ENCODE measurements around the gene ALKBH5.
A peak's percentile ranks its signal among the peaks of the same experiment; 100 is the strongest.

The ALKBH5 gene

DNA sequence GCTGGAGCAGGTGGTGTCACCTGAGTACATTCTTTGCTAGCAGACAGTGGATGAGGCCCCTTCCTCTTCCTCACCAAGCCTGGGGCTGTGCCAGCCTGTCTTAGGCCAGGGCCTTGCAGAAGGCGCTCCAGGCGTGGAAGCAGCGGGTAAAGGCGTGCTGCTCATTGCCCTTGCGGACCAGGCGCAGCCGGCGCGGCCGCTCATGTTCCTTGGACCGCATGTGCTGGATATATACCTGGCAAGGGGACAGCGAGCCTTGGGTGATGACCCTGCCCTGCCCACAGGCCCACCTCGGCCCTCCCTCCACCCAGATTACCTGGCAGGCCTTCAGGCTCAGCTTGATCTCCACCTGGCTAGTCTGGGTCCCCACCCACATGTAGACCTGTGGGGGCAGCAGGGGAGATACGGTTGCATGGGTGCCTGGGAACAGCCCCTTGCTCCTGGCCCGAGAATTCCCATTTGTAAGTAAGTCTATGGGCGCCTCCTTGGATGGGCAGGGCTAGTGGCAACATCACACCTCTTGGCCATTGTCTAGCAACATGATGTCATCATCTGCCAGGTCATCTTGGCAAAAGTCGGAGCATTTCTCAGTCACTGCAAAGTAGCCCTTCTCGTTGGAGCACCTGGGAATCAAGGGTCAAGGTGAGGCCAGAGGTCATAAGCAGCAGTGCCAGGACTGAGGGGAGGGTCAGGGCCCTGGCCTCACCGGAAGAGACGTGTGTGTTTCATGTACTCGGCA lies 61.6 kb downstream of the ALKBH5 start:
- DNase-seq (ENCODE audit: low read depth in 2 of 2), result no peak

DNA sequence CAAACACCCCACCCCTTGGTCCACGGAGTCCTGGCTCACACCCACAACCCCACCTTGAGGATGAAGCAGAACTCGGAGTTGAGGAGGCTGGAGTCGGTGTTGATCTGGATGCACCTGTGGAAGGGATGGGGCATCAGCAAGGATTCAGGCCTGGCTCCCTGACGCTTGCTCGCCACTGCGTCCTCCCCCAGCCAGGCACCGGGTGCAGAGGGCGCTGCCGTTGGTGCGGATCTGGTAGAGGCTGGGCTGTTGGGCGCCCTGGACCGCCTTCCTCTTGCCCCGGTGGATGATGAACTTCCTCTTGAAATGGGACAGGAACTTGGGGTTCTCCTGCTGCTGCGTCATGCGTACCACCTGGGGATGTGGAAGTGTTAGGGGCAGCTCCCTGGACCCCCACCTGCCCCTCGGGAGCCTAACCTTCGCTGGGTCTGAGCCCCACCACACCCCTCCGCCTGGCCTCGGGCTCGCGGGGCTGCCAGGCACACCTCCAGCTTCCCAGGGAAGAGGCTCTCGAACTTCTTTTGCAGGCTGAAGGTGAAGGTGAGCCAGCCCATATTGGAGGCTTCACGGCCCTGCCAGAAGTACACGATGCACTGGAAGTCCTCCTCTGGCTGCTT lies 62.6 kb downstream of the ALKBH5 start:
- no peak for DNase-seq (ENCODE audit: low read depth in 2 of 2)

DNA sequence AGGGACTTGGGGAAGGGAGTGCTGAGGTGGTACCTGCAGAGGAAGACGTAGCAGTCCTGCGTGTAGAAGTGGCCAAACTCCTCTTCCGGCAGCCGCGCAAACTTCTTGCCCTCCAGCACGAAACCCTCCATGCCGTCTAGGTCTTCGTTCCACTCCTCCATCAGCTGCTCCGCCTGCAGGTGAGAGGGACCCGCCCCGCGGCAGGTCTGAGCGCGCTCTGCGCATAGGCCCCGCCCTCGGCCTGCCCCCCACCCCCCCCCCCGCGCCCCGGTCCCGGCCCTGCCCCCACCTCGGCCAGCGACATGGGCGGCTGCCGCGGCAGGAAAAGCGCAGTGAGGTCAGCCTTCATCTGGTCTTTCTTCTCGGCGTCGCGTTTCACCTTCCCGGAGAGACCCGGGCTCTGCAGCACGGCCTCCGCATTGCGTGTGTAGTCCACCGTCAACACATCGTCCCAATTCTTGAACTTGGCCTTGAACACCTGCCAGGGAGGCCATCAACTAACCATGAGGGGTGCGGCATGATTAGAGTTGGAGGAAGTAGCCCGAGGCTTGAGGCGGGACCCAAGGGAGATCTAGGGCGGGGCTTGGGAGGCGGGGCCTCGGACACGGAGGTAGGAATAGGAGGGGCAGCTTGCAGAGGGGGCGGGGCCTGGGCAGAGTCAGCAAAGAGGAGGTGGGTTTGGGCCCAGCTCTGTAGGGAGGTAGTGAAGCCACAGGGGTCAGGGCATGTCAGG lies 63.4 kb downstream of the ALKBH5 start:
- peak in 1 of 2 donors; percentile 46 for DNase-seq (ENCODE audit: low read depth in 2 of 2)

DNA sequence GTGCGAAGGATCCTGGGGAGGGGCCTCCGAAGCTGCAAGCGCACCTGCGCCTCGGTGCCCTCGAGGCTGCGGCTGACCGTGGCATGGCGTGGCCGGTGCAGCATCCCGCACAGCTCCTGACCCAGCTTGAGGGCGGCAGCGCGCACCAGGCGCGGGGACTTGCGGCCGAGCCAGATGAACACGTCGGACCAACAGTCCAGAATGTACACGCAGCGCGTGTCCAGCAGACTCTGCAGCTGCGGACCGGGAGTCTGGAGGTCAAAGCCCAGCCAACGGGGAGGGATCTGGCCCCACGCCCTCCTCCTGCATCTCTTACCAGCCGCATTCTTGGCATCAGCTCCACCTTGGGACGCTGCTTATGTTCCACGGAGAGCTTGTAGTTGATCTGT lies 64.0 kb downstream of the ALKBH5 start:
- DNase-seq (ENCODE audit: low read depth in 2 of 2), result no peak

DNA sequence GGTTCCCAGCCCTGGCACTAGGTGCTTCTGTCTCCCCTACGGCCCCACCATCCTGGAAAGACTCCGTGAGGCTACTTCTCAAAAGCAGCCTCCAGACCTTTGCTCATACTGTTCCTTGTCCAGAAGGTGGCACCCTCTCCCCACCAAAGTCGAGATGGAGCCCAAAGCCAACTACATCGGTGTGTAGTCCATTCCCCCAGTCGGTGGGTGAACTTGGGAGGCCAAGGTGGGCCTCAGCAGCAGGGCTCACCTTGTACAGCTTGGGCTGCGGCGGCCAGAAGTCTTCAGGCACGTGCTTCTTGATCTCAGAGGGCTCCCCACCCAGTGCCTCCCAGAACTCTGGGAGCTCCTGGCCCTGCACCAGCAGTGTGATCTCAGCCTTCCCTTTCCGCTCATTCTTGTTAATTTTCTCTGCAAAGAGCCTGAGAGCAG lies 64.7 kb downstream of the ALKBH5 start:
- DNase-seq (ENCODE audit: low read depth in 2 of 2), result peak; percentile 41 to 48

DNA sequence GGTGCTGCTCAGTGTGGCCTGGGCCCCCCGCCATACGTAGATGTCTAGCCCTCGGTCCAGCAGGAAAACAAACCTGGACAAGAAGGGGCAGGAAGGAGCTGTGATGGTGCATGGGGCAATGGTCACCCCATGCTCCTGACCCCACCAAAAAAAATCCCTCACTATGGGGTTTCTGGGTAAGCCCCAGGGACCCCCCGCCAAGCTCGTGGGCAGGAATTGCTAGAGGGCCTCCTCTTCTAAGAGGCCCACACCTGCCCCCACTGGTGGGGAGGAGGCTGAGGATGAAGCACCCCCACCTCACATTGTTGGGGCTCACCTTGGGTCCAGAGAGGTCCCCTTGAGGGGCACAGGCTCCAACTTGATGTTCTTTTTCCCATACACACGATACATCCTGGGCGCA lies 65.2 kb downstream of the ALKBH5 start:
- no peak for DNase-seq (ENCODE audit: low read depth in 2 of 2)

DNA sequence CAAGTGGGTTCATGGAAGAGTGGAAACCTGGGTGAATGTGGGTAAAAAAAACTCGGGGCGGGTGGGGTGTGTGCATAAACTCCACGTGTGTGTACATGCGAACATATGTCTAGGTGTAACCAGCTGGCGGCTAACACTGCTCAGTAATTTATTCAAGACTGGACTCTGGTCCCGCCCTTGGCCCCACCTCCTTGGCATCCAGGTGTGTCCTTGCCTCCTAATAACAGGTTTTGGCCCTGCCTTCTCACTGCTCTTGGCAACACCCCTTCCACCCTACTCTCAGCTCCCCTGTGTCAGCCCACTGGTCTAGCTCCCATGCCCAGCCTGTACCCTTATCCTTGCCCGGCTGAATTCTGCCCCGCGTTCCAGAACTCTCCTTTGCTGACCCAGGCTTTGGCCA lies 66.6 kb downstream of the ALKBH5 start:
- DNase-seq (ENCODE audit: low read depth in 2 of 2), result no peak

DNA sequence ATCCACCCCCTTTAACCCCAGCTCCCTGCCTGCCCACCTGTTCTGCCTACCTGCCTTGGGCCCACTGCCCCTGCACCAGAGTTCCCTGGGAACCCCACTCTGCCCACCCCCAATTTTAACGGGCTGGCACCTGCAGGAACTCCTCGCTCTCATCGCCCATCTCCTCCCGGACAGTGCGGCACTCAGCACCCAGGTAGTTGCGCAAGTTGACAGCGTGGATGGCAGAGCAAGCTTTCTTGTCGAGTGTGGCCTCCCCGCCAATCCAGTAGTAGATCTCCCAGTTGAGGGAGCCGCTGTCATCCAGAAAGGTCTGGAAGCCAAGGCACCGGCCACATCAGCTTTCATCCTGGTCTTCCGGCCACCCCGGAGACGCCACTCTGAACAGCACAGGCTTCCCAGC lies 67.1 kb downstream of the ALKBH5 start:
- no peak for DNase-seq (ENCODE audit: low read depth in 2 of 2)

DNA sequence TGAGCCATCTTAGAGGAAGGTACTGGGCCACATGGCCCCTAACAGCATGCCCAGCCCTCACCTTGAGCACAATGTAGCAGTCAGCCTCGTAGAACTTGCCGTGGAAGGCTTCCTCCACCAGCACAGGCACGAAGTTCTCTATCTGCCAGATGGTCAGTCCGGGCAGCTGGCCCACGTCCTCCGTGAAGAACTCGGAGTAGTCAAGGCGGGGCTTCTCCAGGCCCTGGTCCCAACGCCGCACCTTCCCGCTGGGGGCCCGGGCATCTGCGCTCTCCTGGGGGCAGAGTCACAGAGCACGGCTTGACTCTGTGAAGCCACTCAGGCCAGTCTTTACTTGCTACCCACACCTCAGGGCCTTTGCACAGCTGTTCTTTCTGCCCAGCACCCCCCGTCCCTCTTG lies 67.6 kb downstream of the ALKBH5 start:
- DNase-seq (ENCODE audit: low read depth in 2 of 2), result no peak

DNA sequence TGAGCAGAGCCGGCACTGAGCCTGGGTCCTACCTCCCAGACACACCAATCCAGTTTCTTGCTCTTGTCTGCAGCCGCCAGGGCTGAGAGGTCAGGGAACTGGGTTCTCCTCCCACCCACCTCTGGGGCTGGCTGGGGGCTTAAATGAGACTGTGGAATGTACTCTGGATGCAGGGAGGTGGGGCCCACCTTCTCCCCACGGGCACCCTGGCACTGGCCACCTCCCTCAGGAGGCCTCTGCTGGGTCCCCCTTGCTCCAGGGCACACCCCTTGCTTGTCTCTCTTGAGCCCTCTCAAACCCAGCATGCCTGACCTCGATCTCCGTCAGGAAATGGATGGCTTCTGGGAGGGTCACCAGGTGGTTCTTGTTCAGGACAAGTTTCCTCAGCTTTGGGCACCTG lies 68.5 kb downstream of the ALKBH5 start:
- DNase-seq (ENCODE audit: low read depth in 2 of 2), result no peak

DNA sequence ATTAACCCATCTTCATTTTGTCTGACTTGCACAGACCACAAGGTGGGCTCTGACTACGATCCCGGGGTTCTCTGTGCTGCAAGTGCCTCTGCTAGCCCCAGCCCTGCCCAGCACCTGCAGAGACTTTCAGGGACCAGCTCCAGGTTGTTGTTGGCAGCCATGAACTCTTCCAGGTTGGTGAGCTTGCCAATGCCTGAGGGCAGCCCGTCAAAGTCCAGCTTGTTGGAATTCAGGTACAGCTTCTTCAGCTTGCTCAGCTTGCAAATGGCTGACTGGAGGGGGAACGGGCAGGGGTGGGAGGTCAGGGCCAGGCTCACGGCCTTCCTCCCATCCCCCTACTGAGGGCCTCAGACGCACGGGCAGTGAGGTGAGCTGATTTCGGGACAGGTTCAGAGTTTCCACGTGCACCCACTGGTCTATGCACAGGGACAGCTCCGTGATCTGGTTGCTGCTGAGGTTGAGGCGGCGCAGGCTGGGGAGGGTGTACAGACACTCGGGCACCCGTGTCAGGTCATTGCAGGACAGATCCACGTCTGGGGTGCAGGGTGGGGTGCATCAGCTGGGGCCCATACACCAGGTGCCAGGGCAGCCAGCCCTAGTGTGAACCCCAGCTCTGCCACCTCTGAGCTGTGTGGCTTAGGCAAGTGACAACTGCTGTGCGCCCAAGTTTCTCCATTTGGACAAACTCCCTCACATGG lies 69.7 kb downstream of the ALKBH5 start:
- no peak for DNase-seq (ENCODE audit: low read depth in 2 of 2)

DNA sequence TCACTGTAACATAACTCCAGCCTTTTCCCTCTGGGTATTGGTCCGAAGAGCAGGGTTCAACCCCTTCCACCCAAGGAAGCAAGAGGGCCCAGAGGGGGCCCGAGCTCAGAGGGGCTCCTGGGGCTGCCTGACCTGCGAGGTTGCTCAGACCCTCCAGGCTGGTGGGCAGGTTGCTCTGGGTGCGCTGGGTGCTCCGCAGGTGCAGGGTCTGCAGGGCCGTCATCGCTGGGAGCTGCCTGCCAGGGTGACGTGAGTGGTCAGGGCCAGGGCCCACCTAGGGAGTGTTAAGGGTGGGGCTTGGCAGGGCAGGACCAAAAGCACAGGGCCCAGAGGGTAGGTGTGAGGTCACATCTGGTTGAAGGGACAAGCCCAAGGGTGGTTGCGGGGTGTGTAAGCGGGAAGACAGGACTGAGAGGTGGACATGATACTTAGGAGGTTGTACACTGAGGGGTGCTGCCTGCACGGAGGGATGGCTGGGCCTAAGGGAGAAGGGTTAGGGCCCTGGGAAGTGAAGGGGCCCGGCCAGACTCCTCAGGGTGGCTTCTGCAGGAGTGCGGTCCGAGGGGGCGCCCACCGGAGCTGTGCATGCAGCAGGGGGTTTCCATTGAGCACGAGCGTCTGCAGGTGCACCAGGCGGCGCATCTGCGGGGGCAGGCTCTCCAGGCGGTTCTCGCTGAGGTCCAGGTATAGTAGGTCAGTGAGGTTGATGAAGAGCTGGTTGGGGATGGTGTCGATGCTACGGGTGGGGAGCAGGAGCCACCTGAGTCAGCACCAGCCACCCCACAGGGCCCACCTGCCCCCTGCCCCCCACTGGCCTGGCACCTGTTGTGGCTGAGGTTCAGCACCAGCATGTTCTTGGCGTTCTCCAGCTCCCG lies 70.6 kb downstream of the ALKBH5 start:
- no peak for DNase-seq (ENCODE audit: low read depth in 2 of 2)

DNA sequence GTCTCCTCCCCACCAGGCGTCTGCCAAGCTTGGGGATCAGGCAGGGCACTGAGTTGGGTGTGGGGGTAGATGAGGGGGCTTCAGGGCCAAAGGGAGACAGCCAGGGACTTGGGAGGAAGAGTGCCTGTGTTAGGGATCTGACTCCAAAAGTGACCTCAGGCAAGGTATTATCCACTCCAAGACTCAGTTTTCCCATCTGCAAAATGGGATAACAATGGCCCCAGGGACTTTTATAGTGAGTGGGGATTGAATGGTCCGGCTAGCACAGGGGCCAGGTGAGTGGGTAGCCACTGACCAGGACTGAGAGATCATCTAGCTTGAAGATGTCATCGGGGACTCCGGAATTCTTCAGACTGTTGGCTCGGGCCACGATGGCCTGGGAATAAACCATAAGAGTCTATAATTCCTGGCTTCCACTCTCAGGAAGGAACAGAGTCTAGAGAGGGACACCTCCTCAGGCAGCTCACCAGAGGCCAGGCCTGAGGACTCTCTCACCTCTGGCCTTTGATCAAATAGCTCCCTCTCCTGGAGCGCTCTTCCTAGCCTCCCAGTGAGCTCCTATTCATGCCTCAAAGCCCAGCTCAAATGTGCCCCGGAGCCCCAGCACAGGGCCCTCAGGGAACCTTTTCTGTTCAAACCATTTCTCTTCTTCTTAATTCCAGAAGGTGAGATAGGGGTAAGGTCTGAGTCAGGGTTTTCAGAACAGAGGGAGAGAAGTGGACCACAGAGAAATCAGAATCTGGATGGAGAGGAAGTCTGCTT lies 71.4 kb downstream of the ALKBH5 start:
- no peak for DNase-seq (ENCODE audit: low read depth in 2 of 2)

DNA sequence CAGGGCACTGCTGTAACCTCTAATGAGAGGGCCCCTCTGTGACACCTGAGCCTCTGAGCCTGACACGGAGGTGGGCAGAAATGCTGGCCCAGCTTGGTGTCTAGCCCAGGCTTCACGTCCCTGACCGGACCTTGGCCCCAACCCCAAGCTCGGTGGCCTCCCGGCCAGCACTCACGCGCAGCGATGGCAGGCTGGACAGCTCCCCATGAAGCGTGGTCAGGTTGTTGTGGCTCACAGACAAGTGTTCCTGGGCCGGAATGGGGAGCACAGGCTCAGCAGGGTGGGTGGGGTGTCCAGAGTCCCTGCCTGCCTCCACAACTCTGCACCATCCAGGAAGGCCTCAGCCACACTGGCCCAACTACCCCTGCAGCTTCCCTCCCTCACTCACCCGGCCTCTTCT lies 72.7 kb downstream of the ALKBH5 start:
- DNase-seq (ENCODE audit: low read depth in 2 of 2), result no peak

DNA sequence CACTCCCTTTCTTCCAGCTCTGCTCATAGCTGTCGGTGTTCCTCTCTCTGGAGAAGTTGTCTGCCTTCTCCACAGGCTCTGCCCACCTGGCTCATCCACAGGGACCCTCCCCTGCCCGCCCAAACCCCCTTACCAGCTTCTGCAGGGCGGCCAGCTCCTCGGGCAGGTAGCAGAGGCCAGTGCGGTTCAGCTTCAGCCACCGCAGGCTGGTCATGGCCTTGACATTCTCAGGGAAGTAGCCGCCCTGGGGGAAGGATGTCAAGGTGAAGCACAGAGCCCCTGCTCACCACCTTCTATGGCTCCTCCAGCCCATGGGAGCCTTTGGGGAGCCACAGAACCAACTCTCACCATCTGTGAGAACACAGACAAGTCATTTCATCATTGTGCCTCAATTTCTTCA lies 73.1 kb downstream of the ALKBH5 start:
- DNase-seq (ENCODE audit: low read depth in 2 of 2), result no peak

DNA sequence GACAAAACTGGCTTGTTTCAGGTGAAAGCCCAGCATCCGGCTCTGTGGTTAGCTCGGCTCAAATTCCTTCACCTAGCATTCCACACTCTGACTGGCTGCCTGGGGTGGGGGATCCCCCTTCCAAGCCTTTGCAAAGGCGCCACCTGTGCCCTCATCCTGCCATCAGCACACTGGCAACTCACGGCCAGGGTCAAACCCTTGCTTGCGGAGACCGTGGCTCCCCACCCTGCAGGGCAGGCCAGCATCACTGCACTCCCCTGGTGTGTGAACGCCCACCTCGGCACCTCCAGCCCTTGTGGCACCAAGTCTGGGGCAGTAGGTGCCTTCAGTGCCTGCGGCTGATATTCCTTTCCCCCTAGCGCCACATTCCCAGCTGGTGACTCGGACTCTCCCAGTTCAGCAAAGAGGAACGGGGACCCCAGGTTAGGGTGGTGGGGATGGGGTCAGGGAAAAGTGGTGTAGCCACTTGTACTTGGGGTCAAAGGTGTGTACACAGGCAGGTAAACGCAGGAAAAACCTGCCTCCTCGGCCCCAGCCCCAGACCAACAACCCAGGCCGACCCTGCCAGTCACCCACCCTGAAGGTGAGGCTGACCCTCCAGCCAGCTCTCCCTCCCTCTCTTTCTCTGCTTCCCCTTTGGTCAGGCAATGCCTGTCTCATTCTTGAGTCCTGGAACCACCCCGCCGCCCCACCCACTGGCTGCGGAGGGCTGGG lies 73.8 kb downstream of the ALKBH5 start:
- no peak for DNase-seq (ENCODE audit: low read depth in 2 of 2)

DNA sequence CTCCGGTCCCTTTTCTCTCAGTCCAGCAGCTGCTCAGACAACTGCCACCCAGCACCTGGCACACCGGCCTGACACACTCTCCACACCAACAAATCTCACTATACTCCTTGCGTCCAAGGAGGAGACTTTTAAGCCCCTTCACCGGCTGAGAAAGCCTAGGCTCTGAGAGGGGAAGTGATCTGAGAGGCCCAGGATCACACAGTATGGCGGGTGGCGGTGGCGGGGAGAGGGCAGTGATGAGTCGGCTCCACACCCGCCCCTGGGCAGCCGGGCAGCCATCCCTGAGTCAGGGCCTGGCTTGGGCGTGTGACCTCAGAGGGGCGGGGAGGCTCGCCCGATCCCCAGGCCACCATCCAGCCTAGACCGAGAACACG lies 74.3 kb downstream of the ALKBH5 start:
- peak in 1 of 2 donors; percentile 39 for DNase-seq (ENCODE audit: low read depth in 2 of 2)

DNA sequence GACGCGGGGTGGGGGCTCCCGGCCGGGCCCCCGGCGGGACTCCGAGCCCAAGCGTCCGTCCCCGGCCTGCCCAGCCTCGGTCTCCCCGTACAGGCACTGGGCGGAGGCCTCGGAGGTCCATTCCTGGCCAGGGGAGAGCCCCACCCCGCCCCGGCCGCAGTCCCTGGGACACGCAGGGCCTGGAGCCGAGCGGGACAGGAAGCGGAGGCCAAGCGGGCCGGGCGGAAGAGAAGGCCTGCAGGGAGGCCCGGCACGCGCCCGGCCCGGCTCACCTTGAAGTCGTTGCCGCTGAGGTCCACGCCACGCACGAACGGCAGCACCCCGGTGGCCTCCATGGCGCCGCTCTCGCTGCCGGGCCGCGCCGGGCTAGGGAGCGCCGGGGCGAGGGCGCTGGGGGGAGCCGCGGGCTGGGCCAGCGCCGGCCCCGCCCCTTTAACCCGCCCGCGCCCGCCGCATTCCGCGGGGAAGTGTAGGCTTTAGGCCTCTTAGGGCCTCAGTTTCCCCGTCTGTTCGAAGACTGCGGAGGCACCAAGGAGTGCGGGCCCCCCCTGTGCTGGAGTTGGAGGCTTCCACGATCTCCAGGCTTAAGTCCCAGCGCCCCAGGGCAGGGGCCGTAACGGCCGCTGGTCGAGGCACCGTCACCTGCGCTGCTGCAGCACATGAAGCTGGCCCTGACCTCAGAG lies 74.9 kb downstream of the ALKBH5 start, which contains the start of gene FLII:
Gene FLII (minus strand): TSS at position 383 of the 683 bp plus-strand sequence. CDS start 48 bp downstream, at position 335.
- no peak for DNase-seq (ENCODE audit: low read depth in 2 of 2)
